GM15510 (cell line): Measurements from ENCODE around the gene SCGB1D1.

Source experiments
- POLR2A ChIP-seq: IDR thresholded peaks from 3 replicates; pipeline ENCODE4 v1.6.1; 2011; ENCODE audit warnings: borderline replicate concordance; ENCODE audit not compliant: insufficient read length; ENCODE audit errors: extremely low read depth

SCGB1D1 gene

GRCh38 chr11:62150887-62151736, 38.9 kb upstream of the SCGB1D1 start:
- TF ChIP-seq POLR2A, result no peak

- TF ChIP-seq POLR2A, result no peak
Observed at GRCh38 chr11:62151737-62152102, 38.3 kb upstream of the SCGB1D1 start.

GRCh38 chr11:62152245-62153086, 37.5 kb upstream of the SCGB1D1 start:
- no peak for TF ChIP-seq POLR2A

GRCh38 chr11:62153087-62153395, 37.0 kb upstream of the SCGB1D1 start:
- TF ChIP-seq POLR2A, result no peak

GRCh38 chr11:62153617-62154016, 36.4 kb upstream of the SCGB1D1 start:
- TF ChIP-seq POLR2A, result no peak

- TF ChIP-seq POLR2A, result no peak
Observed at GRCh38 chr11:62157603-62158002, 32.4 kb upstream of the SCGB1D1 start.

- no peak for TF ChIP-seq POLR2A
Observed at GRCh38 chr11:62166371-62166770, 23.6 kb upstream of the SCGB1D1 start.

GRCh38 chr11:62169448-62169847, 20.6 kb upstream of the SCGB1D1 start:
- TF ChIP-seq POLR2A, result no peak

GRCh38 chr11:62169935-62170334, 20.1 kb upstream of the SCGB1D1 start:
- TF ChIP-seq POLR2A, result no peak

GRCh38 chr11:62171261-62171723, 18.7 kb upstream of the SCGB1D1 start:
- TF ChIP-seq POLR2A, result no peak

GRCh38 chr11:62172294-62172693, 17.7 kb upstream of the SCGB1D1 start:
- no peak for TF ChIP-seq POLR2A

- TF ChIP-seq POLR2A, result no peak
Observed at GRCh38 chr11:62176766-62177165, 13.2 kb upstream of the SCGB1D1 start.

- no peak for TF ChIP-seq POLR2A
Observed at GRCh38 chr11:62179995-62180394, 10.0 kb upstream of the SCGB1D1 start.

- TF ChIP-seq POLR2A, result no peak
Observed at GRCh38 chr11:62181097-62181496, 8.9 kb upstream of the SCGB1D1 start.

GRCh38 chr11:62182147-62182891, 7.7 kb upstream of the SCGB1D1 start:
- no peak for TF ChIP-seq POLR2A
